Psoas muscle (tissue), 8 donors: ENCODE data around the gene CNR1. TPM values are rescaled to one million over a fixed set of nuclear protein-coding genes. Genes with fewer than 3 reads are reported as not detected.

ENCODE experiments used
- ATAC-seq, 4 donors: fragments of 200-7000 bp; cut with Tn5 transposase; one replicate each; pipeline ENCODE4 v1.9.1; 2020; ENCODE audit warnings: moderate library complexity in 3 of 4, mild to moderate bottlenecking in 2 of 4
- DNase-seq, 2 donors: peaks; one replicate each; pipeline ENCODE4 v3.0.0-alpha.2; 2020
- H3K27ac ChIP-seq: fragments of 200-600 bp; one replicate; pipeline ENCODE4 v1.8.0; 2022
- H3K27me3 ChIP-seq, 3 donors: fragments of 200-600 bp in 1 of 3; one replicate each; pipeline versions ENCODE4 v1.6.1 to v1.8.0; 2013 to 2022; ENCODE audit warnings: low read length in 2 of 3, mild to moderate bottlenecking in 2 of 3, moderate library complexity in 1 of 3; ENCODE audit not compliant: insufficient read depth in 3 of 3
- H3K36me3 ChIP-seq, 2 donors: fragments of 200-600 bp in 1 of 2; one replicate each; pipeline versions ENCODE4 v1.6.1 to v1.8.0; 2013 to 2022; ENCODE audit warnings: low read depth in 1 of 2, mild to moderate bottlenecking in 1 of 2, moderate library complexity in 1 of 2; ENCODE audit not compliant: insufficient read depth in 1 of 2
- H3K4me1 ChIP-seq: fragments of 200-600 bp; one replicate; pipeline ENCODE4 v1.8.0; 2022
- H3K4me3 ChIP-seq: fragments of 200-600 bp; one replicate; pipeline ENCODE4 v1.8.0; 2022; ENCODE audit warnings: mild to moderate bottlenecking
- H3K9me3 ChIP-seq: fragments of 200-600 bp; one replicate; pipeline ENCODE4 v1.8.0; 2022
- CTCF ChIP-seq: fragments of 200-600 bp; IDR thresholded peaks from one replicate; pipeline ENCODE4 v1.8.0; 2022; ENCODE audit warnings: antibody characterized with exemption
- WGBS, 3 donors: extraction: QIAGEN DNeasy Blood & Tissue Kit; methylation state at CpG; one replicate each; pipeline versions ENCODE4 v1.1.6 to v1.1.7; 2013; 5-methylcytosine and 5-hydroxymethylcytosine counted together
- intact Hi-C, 2 donors: fragments of 100-400 bp; cut with DNase I; formaldehyde crosslinking; loops; one replicate each; pipeline versions ENCODE4 v1.11.0 to v1.14.2; 2022
- polyA plus RNA-seq, 3 donors: library from polyadenylated mRNA; stranded (reverse); fragments of 200-250 nt; gene quantifications; one replicate each; pipeline ENCODE4 v1.2.3, GENCODE V29; 2013
- total RNA-seq, 4 donors: library from RNA; stranded (reverse); fragmentation: NEBNext Ultra II Directional in 2 of 4; extraction: Animal tissue kit (Norgen Biotek cat#: 25700) in 2 of 4; gene quantifications; one replicate each; pipeline versions ENCODE4 v1.2.1 to v1.2.4, GENCODE V29; 2021 to 2023
- donor health status: healthy with polysubstance abuse.
- donor health status: DM: no; HTN: no; CAD: no; lungs with moderate emphysema.
- donor health status: Bipolar disorder and iron deficiency.
- donor health status: healthy.
- donor health status: DM: yes; HTN: yes; CAD: no.
- donor health status: DM: no; HTN: no; CAD: no.
- donor health status: DM: no; HTN: no; CAD: no.
- donor health status: DM: yes; HTN: yes; CAD: no.

CNR1 gene
- total and polyA plus RNA-seq, 7 donors: 0.15 to 2.5 (median 1.3) TPM

DNA sequence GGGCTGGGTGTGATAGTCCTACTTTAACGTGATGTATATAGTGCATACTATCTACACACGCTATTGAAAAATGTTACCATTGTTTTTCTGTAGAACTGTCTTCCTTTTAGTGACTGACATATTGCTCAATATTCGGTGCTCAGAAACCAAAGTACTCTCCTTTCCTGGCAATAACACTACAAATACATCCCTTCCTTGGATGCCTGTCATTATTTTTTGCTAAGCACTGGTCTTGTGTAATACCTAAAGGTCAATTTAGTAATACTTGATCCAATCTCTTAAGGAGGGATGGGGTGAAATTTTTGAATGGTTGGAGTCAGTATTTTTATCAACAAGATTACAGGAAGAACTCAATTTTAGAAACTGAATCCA, 23.9 kb downstream of the CNR1 start:
- TF ChIP-seq CTCF: no peak
- no peak for DNase-seq
- no peaks in the 10 kb centered on the region for H3K27me3 ChIP-seq
- no peaks in the 10 kb centered on the region for H3K9me3 ChIP-seq
- no peak overlapping the region for H3K27ac ChIP-seq
- H3K4me1 ChIP-seq: no peaks in the 10 kb centered on the region
- no peak for ATAC-seq
- H3K36me3 ChIP-seq: no peaks in the 10 kb centered on the region
- H3K4me3 ChIP-seq: no peak overlapping the region
- 81 to 93% (median 85%) methylated on average over 3 of the region's 3 CpGs for WGBS, 3 donors
- intact Hi-C loops: no loop called here

DNA sequence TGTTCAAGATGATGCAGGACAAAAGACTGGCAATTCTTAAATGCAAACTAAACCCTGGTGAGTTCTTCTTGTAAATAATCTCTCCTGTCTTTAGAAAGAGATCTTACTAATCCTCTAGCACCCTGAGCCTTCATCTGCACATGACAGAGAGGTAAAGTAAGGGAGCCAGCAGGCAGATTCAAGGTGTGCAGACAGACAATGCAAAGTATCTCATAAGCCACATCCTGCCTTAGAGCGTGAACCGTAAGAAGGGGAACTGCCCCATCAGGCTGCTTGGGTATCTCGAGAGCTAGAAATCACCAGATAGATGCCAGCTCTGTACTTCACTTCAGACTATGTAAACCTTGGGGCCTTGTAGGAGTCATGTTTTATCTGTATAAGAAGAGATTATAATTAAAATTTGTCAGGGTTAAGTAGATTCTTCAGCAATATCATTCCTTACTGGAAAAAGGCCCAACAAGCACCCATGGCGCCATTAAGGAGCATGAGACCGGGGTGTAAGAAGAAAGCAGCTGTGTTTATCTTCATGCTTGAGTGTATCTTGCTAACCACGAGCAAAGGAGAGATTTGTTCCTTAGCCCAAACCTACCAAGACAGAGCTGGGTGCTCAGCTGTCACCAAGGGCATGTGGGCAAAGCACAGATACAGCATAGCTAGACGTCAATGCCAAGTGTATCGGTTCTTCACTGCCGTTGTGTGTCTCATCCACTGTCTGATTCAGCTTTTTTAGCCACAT, 24.4 kb downstream of the CNR1 start:
- Histone ChIP-seq H3K27me3 (no peaks in the 10 kb centered on the region), H3K9me3 (no peaks in the 10 kb centered on the region), H3K36me3 (no peaks in the 10 kb centered on the region), H3K4me1 (no peaks in the 10 kb centered on the region), H3K27ac (no peak overlapping the region), H3K4me3 (no peak overlapping the region)
- DNase-seq: no peak
- no peak for ATAC-seq
- WGBS, 3 donors: 77 to 87% (median 83%) methylated on average over 9 of the region's 9 CpGs
- no peak for TF ChIP-seq CTCF
- intact Hi-C loops: no loop called here

GRCh38 chr6:88137915-88138314, 28.2 kb downstream of the CNR1 start:
- intact Hi-C loops: no loop called here
- H3K36me3 ChIP-seq: no peaks in the 10 kb centered on the region
- H3K4me3 ChIP-seq: no peak overlapping the region
- no peaks in the 10 kb centered on the region for H3K27me3 ChIP-seq
- no peaks in the 10 kb centered on the region for H3K4me1 ChIP-seq
- no peaks in the 10 kb centered on the region for H3K9me3 ChIP-seq
- DNase-seq: no peak
- no peak for TF ChIP-seq CTCF
- WGBS, 3 donors: 76 to 85% (median 84%) methylated on average over 1 of the region's 1 CpG
- ATAC-seq: no peak
- H3K27ac ChIP-seq: no peak overlapping the region

DNA sequence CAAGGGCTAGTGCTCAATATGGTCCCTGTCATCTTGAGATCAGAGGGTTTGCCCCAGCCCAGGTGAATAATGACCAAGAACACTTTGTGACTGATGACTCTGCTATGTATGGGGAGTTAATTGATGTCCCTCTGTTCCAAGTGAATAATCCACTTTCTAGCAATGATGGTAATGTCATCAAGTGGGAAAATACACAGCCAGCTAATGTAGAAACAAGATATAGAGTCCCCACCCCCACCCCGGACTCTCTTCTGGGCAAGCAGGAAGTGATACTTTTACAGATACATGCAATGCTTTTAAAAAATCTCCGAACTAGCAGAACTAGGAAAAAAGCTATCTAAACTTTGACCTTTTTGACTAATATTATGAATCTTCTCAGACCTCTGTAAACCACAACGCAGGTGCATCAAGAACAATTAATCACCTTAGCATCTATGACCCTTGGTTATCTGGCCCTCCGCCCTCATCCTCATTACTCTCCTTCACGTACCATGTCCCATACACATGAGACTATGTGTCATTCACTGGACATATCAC, 30.5 kb downstream of the CNR1 start:
- no peak for TF ChIP-seq CTCF
- H3K27me3 ChIP-seq: no peaks in the 10 kb centered on the region
- ATAC-seq: no peak

DNA sequence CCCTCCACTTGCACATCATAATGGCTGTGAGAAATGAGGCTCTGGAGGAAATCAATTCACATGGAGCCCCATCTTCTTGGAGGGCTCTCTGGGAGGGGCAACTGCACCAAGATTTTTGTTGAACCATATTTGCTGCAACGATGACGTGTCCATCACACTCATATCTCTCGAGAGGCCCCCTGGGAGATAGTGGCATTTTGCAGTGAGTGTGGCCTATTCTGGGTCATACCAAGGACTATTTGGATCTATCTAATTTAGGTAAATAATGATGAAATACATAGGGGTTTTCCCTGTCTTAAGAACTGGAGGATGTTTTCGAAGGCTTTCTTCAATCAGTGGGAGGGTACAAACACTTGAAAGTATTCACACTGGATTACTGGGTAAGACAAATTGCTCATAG, 31.6 kb downstream of the CNR1 start:
- no peaks in the 10 kb centered on the region for H3K36me3 ChIP-seq
- no peaks in the 10 kb centered on the region for H3K9me3 ChIP-seq
- no peak for TF ChIP-seq CTCF
- ATAC-seq: no peak
- DNase-seq: no peak
- H3K4me1 ChIP-seq: no peaks in the 10 kb centered on the region
- no peak overlapping the region for H3K27ac ChIP-seq
- intact Hi-C loops: no loop called here
- 74 to 87% (median 84%) methylated on average over 4 of the region's 4 CpGs for WGBS, 3 donors
- no peak overlapping the region for H3K4me3 ChIP-seq
- no peaks in the 10 kb centered on the region for H3K27me3 ChIP-seq

More for the DNA sequence above, 30.5 kb downstream of the CNR1 start:
- DNase-seq: no peak
- no peaks in the 10 kb centered on the region for H3K9me3 ChIP-seq
- H3K4me1 ChIP-seq: no peaks in the 10 kb centered on the region
- H3K36me3 ChIP-seq: no peaks in the 10 kb centered on the region
- intact Hi-C loops: no loop called here
- no peak overlapping the region for H3K27ac ChIP-seq
- no peak overlapping the region for H3K4me3 ChIP-seq
- 66 to 84% (median 82%) methylated on average over 5 of the region's 5 CpGs for WGBS, 3 donors
